Choroid plexus epithelial cell (primary cell): ENCODE measurements around the gene TLE5.

Source experiments
- DNase-seq: peaks from one replicate; pipeline ENCODE4 v3.0.0-alpha.2; 2010; ENCODE audit warnings: low read depth
- H3K4me3 ChIP-seq: 2 replicates; pipeline ENCODE4 v1.5.1; 2011; ENCODE audit warnings: low read depth, mild to moderate bottlenecking, control low read depth, low read length, moderate library complexity
- TF ChIP-seq, protein P1 (sequence below): conservative IDR thresholded peaks from 2 replicates; pipeline ENCODE4 v1.5.1; 2011; ENCODE audit warnings: low read depth, mild to moderate bottlenecking, control low read depth, inconsistent platforms, low read length, moderate library complexity

Gene TLE5

GRCh38 chr19:3028305-3029064, 33.8 kb downstream of the TLE5 start:
- TF ChIP-seq, protein P1, sequence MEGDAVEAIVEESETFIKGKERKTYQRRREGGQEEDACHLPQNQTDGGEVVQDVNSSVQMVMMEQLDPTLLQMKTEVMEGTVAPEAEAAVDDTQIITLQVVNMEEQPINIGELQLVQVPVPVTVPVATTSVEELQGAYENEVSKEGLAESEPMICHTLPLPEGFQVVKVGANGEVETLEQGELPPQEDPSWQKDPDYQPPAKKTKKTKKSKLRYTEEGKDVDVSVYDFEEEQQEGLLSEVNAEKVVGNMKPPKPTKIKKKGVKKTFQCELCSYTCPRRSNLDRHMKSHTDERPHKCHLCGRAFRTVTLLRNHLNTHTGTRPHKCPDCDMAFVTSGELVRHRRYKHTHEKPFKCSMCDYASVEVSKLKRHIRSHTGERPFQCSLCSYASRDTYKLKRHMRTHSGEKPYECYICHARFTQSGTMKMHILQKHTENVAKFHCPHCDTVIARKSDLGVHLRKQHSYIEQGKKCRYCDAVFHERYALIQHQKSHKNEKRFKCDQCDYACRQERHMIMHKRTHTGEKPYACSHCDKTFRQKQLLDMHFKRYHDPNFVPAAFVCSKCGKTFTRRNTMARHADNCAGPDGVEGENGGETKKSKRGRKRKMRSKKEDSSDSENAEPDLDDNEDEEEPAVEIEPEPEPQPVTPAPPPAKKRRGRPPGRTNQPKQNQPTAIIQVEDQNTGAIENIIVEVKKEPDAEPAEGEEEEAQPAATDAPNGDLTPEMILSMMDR: no peak
- no peak for DNase-seq
- peak overlapping the region; percentile 50 for H3K4me3 ChIP-seq

GRCh38 chr19:3027981-3028304, 34.4 kb downstream of the TLE5 start:
- no peak overlapping the region for H3K4me3 ChIP-seq
- no peak for DNase-seq
- TF ChIP-seq, protein P1: no peak

DNA sequence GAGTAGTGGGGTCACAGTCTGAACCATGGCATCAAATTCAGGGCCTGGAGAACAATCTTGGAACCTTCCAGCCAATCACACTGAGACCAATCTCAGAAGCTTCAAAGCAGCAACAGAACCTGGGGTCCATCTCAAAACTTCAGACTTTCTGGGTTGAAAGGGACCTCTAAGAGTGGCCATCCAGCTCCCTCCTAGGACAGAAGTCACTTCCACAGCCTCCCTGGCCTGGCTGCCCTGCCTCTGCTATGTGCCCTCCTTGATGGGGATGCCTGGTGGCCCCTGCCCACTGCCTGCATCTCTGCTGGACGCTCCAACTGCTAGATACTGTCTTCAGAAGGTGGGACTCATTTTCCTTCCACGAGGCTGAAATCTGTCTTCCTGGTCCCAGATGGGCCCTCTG, 35.0 kb downstream of the TLE5 start:
- no peak for DNase-seq
- TF ChIP-seq, protein P1: no peak
- H3K4me3 ChIP-seq: no peak overlapping the region

DNA sequence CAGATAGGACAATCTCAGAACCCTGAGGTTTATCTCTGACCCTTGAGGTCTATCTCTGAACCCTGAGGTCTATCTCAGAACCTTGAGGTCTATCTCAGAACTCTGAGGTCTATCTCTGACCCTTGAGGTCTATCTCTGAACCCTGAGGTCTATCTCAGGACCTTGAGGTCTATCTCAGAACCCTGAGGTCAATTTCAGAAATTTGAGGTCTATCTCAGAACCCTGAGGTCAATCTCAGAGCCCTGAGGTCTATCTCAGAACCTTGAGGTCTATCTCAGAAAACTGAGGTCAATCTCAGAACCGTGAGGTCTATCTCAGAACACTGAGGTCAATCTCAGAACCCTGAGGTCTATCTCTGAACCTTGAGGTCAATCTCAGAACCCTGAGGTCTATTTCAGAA, 35.5 kb downstream of the TLE5 start:
- TF ChIP-seq, protein P1: no peak
- DNase-seq: no peak
- no peak overlapping the region for H3K4me3 ChIP-seq

- DNase-seq: no peak
- TF ChIP-seq, protein P1: no peak
- no peak overlapping the region for H3K4me3 ChIP-seq
Measured at GRCh38 chr19:3025549-3025886, 36.8 kb downstream of the TLE5 start.

DNA sequence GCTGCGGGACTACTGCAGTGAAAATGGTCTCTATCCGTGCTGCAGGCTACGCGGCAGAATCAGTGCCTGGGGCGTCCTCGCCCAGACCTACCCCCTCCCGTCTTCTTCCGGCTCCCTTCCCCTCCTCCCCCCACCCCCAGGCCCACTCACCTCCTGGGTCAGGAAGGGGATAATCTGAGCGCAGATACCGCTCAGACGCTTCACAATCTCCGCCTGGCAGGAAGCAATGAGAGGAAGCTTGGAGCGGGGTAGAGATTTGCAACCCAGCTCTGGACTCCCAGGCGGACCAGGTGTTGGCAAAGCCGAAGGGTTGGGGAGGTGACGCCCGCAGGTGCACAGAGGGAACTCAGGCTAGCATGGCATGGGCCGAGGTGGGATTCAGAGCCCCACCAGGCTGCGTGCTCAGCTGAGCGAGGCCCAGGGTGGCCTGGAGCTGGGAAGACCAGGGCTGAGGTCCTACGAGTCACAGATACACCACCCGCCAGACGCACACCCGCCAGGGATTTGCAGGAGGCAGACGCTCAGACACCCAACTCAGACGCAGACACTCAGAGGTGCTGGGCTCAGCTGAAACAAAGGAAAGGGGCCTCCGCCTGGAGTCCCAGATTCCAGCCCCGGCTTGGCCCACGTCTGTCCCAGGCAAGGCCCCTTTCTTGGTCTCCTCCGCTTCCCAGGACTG, 37.3 kb downstream of the TLE5 start:
- TF ChIP-seq, protein P1: no peak
- DNase-seq: no peak
- no peak overlapping the region for H3K4me3 ChIP-seq

DNA sequence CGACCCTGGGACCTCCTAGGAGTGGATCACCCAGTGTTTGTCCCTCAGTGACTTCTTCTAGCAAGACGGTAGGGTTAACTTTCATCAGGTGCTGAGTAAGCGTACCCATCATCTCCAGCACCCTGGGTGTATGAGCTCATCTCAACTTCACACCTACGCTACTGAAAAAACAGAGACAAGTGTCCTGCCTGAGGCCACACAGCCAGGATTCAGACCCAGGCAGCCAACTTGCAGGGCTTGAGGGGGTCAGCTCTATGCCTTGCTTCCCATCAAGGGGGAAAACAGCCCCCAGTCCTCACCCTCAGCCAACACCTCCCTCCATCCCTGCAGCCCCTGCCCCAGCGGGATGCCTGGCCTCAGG, 37.8 kb downstream of the TLE5 start:
- no peak for DNase-seq
- TF ChIP-seq, protein P1: no peak
- no peak overlapping the region for H3K4me3 ChIP-seq
